Embryonic facial prominence (tissue), 1 donor: Measurements from ENCODE around the gene GSTT2B.
A peak's percentile ranks its signal among the peaks of the same experiment; 100 is the strongest.
"Not testable (repeated sequence)": the region's sequence is repeated elsewhere in the genome, so short reads cannot be mapped to it uniquely, and the experiment has no call there.

Experiments used
- DNase-seq: peaks from one replicate; pipeline ENCODE4 v3.0.0-alpha.2; 2016; ENCODE audit errors: extremely low spot score

GSTT2B gene

DNA sequence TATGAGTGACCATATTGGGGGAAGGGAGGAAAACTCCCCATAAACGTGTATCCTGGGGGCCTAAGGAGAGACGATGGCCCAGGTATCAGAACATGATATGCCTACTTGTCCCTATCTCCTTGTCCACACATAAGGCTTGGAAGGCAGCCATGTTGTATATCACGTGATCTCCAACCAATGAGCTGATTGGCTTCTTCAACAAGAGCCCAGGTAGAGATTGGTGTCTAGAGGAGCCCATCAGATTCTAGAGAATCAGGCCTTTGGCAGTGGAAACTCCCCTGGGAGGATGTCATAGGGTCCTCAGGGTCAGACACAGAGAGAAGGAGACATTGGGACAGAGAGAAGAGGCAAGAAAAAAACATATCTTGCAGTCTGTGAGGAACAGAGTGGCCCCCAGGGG lies 13.6 kb downstream of the GSTT2B start:
- not testable (repeated sequence) for DNase-seq

DNA sequence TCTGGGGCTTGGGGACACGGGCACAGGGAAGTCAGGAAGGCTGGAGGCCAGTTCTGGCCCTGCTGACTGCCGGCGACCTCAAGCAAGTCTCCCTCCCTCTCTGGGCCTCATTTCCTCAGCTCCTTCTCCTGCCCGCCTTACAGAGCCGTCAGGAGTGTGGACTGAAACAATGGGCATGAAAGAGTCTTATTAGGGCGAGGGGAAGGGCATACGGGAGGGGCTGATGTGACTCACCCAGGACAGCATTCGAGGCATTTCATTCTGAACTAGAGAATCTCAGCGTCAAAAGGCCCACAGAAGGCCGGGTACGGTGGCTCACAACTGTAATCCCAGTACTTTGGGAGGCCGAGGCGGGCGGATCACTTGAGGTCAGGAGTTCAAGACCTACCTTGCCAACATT lies 20.8 kb downstream of the GSTT2B start:
- not testable (repeated sequence) for DNase-seq

DNA sequence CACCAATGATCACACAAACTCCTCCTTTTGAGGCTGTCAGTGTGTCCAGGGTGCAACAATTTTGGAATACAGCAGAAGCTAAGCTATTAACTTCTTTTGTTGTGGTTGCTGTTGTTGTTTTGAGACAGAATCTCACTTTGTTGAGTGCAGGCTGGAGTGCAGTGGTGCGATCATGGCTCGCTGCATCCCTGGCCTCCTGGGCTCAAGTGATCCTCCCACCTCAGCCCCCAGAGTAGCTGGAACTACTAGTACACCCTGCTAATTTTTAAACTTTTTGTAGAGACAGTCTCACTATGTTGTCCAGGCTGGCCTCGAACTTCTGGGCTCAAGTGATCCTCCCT lies 22.0 kb downstream of the GSTT2B start:
- DNase-seq = no peak

DNA sequence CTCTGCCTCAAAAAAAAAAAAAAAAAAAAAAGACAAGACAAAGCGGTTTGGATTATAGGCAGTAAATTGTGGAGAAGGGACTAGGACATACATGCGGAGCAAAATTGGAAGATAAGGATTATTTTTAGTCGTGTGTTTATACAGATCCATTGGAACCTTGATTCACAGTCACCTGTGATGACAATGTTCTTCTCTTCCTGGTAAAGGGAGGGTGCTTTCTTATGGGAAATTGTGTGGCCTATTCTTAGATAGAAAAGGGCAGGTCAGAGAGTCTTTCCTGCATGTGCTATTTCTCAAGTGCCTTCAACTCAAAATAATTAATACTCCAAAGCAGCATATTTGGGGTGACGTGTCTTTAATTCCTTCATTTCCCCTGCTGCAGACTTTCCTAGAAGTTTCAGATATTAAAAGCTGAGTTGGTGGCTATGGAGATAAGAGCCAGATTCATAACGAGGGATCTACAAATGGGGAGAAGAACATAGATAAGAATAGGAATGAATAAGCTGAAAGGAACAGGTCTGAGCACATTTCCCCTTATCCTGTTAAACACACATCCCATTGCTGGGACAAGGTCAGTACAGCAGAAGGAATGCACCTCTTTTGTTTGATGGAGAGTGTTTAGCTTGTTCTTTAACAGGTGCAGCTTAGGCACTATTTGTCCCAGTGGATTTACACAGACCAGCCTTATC lies 22.5 kb downstream of the GSTT2B start:
- no peak for DNase-seq

DNA sequence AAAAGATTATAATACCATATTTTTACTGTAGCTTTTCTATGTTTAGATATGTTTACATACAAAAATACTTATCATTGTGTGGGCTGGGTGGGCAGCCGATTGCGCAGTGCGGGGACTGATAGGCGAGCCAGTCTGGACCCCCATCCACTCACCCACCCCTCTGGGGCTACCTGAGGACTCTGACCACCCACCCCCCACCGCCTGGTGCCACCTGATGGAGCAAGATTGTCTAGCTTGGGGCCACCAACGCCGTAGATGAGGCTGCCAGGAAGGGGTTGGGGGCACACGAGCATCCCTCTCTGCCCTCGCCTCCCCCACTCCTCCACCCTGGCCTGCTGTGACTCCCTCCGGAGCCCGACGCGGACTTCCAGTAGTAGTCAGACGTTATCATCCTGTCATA lies 34.4 kb downstream of the GSTT2B start:
- DNase-seq = no peak

DNA sequence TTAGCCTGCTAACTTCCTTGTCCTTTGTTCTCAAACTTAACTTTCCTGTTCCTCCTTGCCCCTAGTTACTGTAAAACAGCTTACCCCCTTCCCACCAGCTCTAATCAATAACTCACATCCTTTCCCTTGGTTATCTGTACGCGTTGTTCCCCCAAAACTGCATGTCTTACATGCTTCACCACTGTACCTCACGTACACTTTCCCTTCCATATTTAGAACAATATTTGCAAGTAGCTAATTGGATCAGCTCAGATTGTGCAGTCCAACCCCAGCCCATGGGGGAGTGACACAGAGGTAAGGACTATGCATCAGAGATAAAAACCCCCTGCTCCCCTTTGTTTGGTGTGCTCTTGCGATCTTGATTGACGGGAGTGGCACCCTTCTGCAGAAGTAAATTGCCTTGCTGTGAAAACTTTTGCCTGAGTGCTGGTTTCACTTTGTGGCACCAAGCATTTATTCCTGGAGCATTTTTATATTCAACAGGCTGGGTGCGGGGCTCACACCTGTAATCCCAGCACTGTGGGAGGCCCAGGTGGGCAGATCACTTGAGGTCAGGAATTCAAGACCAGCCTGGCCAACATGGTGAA lies 35.9 kb downstream of the GSTT2B start:
- no peak for DNase-seq

DNA sequence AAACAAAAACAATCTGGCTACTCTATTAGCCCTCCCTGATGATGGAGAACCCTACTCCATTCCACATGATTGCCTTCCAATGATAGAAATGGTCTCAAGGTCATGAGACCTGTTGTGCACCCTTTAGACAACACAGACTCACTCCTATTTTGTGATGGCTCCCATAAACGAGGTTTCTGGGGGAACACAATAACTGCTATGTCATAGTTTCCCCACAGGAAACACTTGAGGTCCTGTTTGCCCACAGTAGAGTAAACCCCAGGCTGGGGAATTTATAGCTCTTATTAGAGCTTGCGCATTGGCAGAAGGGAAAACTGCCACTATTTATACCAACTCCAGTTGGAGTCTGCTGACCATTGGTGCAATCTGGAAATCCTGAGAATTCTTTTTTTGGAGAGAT lies 38.1 kb downstream of the GSTT2B start:
- no peak for DNase-seq

DNA sequence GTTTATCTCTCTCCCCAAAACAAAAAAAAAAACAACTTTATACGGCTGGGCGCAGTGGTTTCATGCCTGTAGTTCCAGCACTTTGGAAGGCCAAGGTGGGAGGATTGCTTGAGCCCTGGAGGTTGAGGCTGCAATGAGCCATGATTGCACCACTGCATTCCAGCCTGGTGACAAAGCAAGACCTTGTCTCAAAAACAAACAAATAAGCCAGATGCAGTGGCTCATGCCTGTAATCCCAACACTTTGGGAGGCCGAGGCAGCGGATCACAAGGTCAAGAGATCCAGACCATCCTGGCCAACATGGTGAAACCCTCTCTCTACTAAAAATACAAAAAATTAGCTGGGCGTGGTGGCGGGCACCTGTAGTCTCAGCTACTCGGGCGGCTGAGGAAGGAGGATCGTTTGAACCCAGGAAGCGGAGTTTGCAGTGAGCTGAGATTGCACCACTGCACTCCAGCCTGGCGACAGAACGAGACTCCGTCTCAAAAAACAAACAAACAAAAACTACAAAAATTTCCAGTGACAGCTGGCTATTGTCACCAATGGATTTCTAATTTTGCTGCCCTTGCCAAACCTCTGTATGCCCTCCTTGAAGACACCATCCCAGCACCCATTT lies 39.3 kb downstream of the GSTT2B start:
- not testable (repeated sequence) for DNase-seq

DNA sequence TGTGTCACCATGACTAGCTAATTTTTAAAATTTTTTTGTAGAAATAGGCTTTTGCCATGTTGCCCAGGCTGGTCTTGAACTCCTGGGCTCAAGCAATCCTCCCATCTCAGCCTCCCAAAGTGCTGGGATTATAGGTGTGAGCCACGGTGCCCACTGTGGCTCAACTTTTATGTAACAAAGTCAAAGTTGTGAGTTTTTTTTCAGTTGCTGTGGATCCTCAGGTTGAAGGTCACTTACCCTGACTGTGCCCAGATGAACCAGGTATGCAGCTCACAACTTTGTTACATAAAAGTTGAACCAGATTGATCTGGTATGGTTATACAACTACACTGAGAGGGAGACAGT lies 40.8 kb downstream of the GSTT2B start:
- not testable (repeated sequence) for DNase-seq

DNA sequence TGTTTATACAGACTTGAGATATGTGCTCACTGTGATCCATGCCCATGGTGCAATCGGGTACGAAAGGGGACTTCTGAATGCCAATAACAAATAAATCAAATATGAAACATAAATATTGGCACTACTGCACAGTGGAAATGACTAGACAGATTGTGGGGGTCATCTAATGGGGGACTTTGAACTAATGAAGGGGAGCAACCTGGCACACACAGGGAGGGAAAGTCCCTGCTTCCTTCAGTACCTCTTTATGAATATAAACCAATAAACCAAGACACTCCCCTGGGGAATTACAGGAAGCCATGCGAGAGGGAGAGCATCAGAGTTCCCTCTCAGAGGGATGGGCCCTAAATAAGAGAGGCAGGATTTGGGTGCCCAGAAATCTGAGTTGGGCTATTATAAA lies 45.7 kb downstream of the GSTT2B start:
- DNase-seq = no peak

DNA sequence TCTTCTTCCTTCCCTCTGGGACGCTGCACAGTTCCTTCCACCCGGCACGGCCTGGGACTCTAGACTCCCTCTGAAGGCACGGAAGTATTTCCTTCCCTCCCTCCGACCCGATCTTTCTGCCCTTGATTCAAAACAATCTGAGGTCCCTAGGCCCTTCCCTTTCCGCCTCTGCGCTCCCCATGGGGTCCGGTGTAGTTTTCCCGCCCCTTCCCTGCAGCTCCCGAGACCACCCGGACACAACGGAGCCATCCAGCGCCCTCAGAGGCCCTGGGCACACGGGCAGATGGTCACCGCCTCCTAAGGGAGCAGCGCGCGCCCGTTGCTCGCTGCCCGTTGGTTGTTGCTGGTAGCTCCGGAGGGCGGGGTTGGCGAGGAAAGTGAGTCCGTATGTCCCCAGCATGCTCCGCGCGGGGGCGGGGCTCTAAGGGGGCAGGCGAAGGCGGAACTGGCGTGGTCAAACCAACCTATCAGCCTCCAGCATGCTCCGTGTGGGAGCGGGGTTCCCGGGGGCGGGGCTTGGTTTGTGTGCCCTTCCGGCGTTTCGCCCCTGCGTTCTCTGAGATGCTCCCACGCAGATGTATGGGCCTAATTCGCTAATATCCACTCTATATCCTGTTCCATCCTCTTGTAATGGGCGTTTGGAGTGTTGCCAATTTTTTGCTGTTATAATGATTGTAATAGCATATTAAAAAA lies 47.2 kb downstream of the GSTT2B start:
- DNase-seq = peak; percentile 93

DNA sequence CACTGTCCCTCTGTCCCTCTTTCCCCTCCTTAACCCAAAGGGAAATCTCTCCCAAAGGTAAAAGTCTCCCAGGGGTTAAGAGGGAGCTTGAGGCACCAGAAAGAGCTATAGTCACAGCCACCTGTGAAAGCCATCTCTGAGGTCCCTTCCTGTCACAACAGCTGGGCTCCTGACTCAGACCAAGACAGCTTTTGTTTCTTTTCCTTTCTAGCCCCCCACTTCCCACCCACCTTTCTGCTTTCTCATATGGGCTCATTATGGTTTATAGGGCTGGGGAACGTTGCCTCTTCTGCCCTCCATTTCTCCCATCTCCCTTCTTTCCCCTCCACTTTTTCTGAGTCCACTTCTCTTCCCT lies 47.7 kb downstream of the GSTT2B start:
- DNase-seq = no peak

DNA sequence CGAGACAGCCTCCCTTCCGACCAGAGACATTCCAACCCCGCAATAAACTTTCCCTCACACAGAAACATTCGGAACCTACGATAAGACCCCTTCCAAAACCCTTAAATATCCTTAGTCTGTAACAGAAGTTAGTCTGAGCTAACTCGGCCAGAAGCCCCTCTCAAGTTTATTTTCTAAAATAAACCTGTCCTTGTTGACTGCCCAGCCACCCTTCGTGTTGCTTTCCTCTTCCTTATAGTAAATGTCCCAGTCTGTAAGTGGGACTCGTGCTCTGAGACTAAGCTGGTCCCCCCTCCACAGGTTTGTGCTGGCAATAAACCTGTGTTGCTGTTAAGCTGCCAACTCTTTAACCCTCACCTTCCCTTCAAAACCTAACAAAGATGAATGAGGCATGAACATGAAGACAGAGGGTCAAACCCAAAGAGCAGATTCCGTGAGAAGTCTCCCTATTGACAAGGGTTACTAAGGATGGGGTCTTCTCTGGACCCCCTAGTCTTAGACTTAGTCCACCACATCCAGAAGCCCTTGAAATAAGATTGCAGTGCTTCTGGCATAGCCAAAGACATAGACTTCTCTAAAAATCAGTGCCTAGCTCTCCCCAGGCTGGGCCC lies 48.6 kb downstream of the GSTT2B start:
- no peak for DNase-seq

DNA sequence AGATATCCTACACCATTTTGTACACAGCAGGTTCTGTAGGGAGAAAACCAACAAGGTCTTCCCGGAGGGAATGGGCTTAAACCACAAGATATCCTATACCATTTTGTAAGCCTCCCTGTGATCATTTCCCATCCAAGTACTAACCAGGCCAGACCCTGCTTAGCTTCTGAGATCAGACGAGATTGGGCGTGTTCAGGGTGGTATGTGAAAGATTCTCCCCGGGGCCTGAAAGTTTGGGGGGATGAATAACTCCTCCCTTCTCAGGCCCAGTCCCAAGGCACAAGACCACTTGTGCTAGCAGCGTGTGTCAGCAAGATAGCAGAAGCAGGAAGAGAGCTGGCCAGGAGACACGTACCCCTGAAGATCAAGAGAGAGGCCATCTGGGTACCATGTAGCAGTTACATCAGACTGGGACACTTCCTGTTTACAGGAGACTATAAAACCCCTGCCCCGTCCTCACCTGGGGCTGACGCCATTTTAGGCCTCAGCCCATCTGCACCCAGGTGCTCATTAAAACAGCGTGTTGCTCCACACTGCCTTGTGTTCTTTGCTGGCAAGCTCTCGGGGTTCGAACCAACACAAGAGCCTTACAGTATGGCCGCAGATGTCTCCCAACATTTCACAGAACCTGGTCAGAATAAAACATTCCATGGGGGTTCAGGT lies 49.5 kb downstream of the GSTT2B start:
- no peak for DNase-seq

DNA sequence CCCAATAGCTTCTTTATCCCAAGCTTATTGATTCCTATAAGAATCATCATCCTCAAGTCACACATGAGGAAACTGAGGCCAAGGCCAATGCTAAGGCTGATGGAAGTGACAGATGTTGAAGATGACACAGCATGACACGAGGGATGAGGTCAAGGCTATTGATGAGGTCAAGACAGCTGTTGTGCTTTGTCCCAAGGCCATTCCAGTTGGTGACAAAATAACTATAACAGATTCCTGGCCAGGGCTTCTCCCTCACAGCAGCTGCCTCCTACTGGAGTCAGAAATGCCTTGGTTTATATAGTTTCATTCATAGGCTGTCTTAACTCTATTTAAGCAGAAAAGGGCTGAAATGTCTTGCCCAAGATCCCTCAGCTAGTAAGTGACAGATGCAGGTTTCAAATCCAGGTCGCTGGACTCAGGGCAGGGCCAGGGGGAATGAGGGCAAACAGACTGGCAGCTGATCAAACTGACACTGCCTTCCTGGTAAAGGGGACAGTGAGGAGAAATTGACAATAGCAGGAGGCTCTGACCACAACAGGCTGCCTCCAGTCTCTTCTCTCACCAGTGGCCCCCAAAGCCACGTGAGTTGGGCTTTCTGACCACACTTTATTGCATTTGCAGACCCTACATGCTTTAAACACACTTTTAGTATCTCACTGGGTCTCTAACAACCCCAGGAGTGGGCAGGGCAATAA lies 50.4 kb downstream of the GSTT2B start:
- DNase-seq = no peak

DNA sequence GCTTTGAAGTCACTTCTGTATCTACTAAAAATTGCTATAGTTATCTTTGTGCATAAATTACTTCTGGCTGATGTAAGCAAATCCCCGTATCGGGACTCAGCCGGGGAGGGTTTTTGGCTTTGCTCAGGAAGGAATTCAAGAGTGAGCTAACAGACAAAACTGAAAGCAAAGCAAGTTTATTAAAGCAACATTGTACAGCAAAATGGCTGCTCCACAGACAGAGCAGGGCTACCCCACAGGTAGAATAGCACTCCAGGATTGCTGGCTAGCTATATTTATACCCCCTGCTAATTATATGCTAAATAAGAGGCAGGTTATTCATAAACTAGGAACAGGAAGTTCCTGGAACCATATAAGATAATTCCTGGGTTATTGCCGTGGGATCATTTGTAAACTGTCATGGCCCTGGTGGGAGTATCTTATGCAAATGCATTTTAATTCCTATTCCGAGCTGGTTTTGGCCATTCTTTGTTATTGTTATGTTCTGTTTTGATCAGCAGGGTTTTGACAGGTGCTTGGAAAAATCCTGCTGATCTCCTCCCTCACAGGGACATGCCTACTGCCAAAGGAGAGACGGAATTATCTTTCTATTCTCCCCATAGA lies 51.6 kb downstream of the GSTT2B start:
- DNase-seq = no peak

DNA sequence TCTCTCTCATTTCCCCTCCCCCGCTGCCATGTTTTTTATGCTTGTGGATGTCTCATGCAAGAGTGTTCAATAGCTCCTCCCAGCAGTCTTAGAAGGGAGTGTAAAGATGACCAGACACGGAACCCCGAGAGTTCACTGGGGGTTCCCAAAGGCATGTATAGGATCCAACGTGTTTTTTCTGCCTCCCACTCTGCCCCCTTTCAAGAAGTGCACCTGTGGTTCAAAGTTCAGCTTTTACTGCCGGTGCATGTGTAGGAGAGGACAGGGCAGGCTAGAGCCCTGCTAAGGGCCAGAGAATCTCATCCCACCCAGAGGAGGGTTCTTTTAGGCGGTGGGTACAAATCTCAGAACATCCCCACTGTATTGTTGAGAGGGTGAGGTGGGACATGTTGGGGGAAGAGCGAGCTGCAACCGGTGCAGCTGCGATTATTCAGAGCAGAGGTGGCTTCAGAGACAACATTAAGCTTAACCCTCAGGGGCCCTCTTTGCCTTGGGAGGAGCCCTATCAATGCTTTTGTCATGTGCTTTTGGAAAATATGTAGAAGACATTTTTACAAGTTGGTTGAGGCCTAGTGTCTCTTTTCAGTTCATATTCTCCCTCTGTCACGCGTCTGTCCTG lies 52.3 kb downstream of the GSTT2B start:
- DNase-seq = no peak

DNA sequence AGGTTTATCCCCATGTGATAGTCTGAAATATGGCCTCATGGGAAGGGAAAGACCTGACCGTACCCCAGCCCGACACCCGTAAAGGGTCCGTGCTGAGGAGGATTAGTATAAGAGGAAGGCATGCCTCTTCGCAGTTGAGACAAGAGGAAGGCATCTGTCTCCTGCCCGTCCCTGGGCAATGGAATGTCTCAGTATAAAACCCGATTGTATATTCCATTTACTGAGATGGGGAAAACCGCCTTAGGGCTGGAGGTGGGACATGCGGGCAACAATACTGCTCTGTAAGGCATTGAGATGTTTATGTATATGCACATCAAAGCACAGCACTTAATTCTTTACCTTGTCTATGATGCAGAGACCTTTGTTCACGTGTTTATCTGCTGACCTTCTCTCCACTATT lies 53.6 kb downstream of the GSTT2B start:
- DNase-seq = not testable (repeated sequence)
